ENCODE results near the gene CDC40.
"Not testable (repeated sequence)": the region's sequence is repeated elsewhere in the genome, so short reads cannot be mapped to it uniquely, and the experiment has no call there.

The CDC40 gene

GRCh38 chr6:110271732-110272022 is 91.5 kb downstream of the CDC40 start:
- no peak for DNase-seq

GRCh38 chr6:110272781-110273180 is 92.6 kb downstream of the CDC40 start:
- DNase-seq = not testable (repeated sequence)

- no peak for DNase-seq
Measured at GRCh38 chr6:110277100-110277665, 97.0 kb downstream of the CDC40 start.

Measured in femur (tissue), 1 donor.